Measurements from ENCODE around the gene CCDC8. TPM values are rescaled to one million over a fixed set of nuclear protein-coding genes. Genes with fewer than 3 reads are reported as not detected.
"Not testable (repeated sequence)": the region's sequence is repeated elsewhere in the genome, so short reads cannot be mapped to it uniquely, and the experiment has no call there.

The CCDC8 gene
- total and polyA plus RNA-seq, 10 donors: 0.46 to 4.4 (median 2.5) TPM

DNA sequence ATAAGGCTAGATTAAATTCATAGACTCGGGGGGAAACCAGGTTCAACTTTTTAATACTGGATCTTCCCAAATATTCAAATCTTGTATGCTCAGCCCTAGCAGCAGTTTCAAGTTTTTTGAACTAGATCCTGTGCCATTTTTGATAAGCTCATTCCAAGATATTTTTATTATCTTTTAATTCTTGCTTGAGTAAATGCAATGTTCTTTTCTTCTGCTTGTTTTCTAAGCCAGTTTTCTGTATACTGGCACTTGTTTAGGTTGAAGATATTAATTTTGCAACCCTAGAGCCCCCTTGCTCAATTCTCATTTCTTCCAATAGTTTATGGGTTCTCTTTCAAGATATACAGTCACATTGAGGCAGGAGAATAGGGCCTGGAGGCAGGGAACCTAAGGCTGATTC lies 28.5 kb upstream of the CCDC8 start:
- H3K27ac ChIP-seq: no peak overlapping the region

DNA sequence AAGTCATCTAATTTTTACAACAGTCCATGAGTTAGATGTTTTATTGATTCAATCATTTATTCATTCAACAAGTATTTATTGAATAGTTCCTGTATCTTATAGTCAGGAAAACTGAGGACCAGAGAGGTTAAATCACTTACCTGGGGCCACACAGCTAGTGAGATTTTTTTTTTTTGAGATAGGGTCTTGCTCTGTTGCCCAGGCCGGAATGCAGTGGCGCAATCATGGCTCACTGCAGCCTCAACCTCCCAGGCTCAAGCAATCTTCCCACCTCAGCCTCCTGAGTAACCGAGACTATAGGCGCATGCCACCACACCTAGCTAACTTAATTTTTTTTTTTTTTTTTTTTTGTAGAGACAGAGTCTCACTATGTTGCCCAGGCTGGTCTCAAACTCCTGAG lies 22.3 kb upstream of the CCDC8 start:
- H3K4me1 ChIP-seq; H3K9me3 ChIP-seq; intact Hi-C loops (cut with DNase I; ENCODE audit: low total_unique reads); DNase-seq; H3K27ac ChIP-seq; H3K4me3 ChIP-seq; H3K36me3 ChIP-seq: not testable (repeated sequence)
- peaks cover 0 to 61% (median 0%) of the 10 kb centered on the region in 7 donors for H3K27me3 ChIP-seq (replicated peaks in 1 of 7)
- 93 to 100% (median 97%) methylated on average over 4 of the region's 4 CpGs for WGBS, 5 donors

More for the DNA sequence above, 28.5 kb upstream of the CCDC8 start:
- Histone ChIP-seq H3K27me3 (replicated peaks in 1 of 7) (peaks cover 0 to 5% (median 0%) of the 10 kb centered on the region in 7 donors), H3K36me3 (no peaks in the 10 kb centered on the region), H3K9me3 (no peaks in the 10 kb centered on the region), H3K4me3 (no peak overlapping the region), H3K4me1 (peaks cover 0 to 8% (median 6%) of the 10 kb centered on the region in 6 donors)
- DNase-seq: no peak
- WGBS, 5 donors: 64 to 87% (median 84%) methylated on average over 1 of the region's 1 CpG
- intact Hi-C loops (cut with DNase I; ENCODE audit: low total_unique reads): no loop called here
- no peak for TF ChIP-seq POLR2A (IDR thresholded peaks at IDR 0.05)
- TF ChIP-seq CTCF (IDR thresholded peaks at IDR 0.05 in 8 of 11, conservative IDR thresholded peaks at IDR 0.05 in 3 of 11): no peak
- no peak for TF ChIP-seq POLR2AphosphoS5 (IDR thresholded peaks at IDR 0.05)

DNA sequence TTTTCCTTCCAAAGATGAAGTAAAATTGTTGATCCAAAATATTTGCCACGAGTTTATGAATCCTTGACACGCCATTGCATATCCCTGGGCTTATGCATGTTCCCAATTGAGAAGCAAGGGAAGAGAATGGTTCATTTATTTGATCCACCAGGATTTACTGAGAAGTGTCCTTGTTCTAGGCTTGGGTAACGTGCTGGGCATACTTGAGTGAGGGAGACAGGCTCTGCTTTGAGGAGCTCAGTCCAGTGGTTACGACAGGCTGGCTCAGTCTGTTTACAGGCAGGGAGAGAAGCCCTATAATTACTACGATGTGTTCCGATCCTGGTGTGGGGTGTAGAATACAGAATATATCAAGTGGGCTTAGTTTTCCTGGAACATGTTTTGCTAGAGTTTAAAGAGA lies 21.6 kb upstream of the CCDC8 start:
- Histone ChIP-seq H3K9me3 (no peaks in the 10 kb centered on the region), H3K4me3 (no peak overlapping the region), H3K36me3 (no peaks in the 10 kb centered on the region), H3K4me1 (no peaks in the 10 kb centered on the region), H3K27ac (no peak overlapping the region), H3K27me3 (replicated peaks in 1 of 7) (peaks cover 0 to 67% (median 0%) of the 10 kb centered on the region in 7 donors)
- whole genome bisulfite sequencing, 5 donors: 56 to 66% (median 58%) methylated on average over 6 of the region's 6 CpGs
- TF ChIP-seq POLR2AphosphoS5 (IDR thresholded peaks at IDR 0.05) (no peak), POLR2A (IDR thresholded peaks at IDR 0.05) (no peak), CTCF (IDR thresholded peaks at IDR 0.05 in 8 of 11, conservative IDR thresholded peaks at IDR 0.05 in 3 of 11) (no peak)
- no peak for DNase-seq
- intact Hi-C loops (cut with DNase I; ENCODE audit: low total_unique reads): no loop called here

DNA sequence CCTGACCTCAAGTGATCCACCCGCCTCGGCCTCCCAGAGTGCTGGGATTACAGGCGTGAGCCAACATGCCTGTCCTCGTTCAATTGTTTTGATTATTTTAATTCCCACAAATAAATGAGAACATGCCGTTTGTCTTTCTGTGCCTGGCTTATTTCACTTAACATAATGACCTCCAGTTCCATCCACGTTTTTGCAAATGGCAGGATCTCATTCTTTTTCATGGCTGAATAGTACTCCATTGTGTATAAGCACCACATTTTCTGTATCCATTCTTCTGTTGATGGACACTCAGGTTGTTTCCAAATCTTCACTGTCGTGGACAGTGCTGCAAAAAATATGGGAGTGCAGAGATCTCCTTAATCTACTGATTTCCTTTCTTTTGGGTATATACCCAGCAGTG lies 20.1 kb upstream of the CCDC8 start:
- WGBS, 5 donors: 68 to 82% (median 71%) methylated on average over 7 of the region's 7 CpGs
- intact Hi-C loops (cut with DNase I; ENCODE audit: low total_unique reads); H3K4me1 ChIP-seq; H3K27ac ChIP-seq; H3K9me3 ChIP-seq; H3K36me3 ChIP-seq; DNase-seq; H3K4me3 ChIP-seq: not testable (repeated sequence)
- H3K27me3 ChIP-seq (replicated peaks in 1 of 7): peaks cover 0 to 80% (median 4%) of the 10 kb centered on the region in 7 donors

DNA sequence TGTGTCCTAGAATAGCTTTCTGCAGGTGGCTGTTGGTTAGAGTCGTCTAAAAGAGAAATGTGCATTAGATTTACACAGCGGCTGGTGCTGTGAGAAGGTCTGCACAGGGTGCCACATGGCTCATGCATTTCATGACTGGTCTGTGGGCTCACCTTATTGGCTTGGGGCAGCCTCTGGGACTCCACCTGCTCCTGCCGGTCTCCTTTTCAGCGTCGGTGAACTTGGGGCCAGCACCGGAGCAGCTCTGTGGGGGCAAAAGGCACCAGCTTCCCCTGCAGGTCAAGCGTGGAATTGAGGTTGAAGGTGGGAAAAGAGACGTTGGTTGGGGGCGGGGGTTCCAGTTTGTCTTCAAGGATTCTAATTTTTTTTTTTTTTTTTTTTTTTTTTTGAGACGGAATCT lies 18.5 kb upstream of the CCDC8 start:
- no peaks in the 10 kb centered on the region for H3K36me3 ChIP-seq
- TF ChIP-seq CTCF (IDR thresholded peaks at IDR 0.05 in 8 of 11, conservative IDR thresholded peaks at IDR 0.05 in 3 of 11): no peak
- no peak for TF ChIP-seq POLR2AphosphoS5 (IDR thresholded peaks at IDR 0.05)
- no peak for TF ChIP-seq POLR2A (IDR thresholded peaks at IDR 0.05)
- H3K27ac ChIP-seq: no peak overlapping the region
- no peak overlapping the region for H3K4me3 ChIP-seq
- no peaks in the 10 kb centered on the region for H3K9me3 ChIP-seq
- peaks cover 2 to 21% (median 12%) of the 10 kb centered on the region in 6 donors for H3K4me1 ChIP-seq
- WGBS, 5 donors: 31 to 48% (median 39%) methylated on average over 9 to 10 of the region's 10 CpGs
- peaks cover 0 to 92% (median 19%) of the 10 kb centered on the region in 7 donors for H3K27me3 ChIP-seq (replicated peaks in 1 of 7)
- no peak for DNase-seq
- intact Hi-C loops (cut with DNase I; ENCODE audit: low total_unique reads): no loop called here
